HG03520 (cell line): ENCODE results near the gene SPRY4.
"Not testable (repeated sequence)": the region's sequence is repeated elsewhere in the genome, so short reads cannot be mapped to it uniquely, and the experiment has no call there.

Experiments
- ATAC-seq: cut with Tn5 transposase; IDR thresholded peaks from one replicate; pipeline ENCODE4 v1.9.1; 2021; ENCODE audit warnings: mild to moderate bottlenecking, moderate library complexity; ENCODE audit not compliant: unreplicated experiment

Gene SPRY4

GRCh38 chr5:142316051-142316450 lies 8.8 kb downstream of the SPRY4 start:
- no peak for ATAC-seq

- ATAC-seq: no peak
Observed at GRCh38 chr5:142315096-142315900, 9.5 kb downstream of the SPRY4 start.

- ATAC-seq: no peak
Observed at GRCh38 chr5:142314606-142315005, 10.2 kb downstream of the SPRY4 start.

- no peak for ATAC-seq
Observed at GRCh38 chr5:142314109-142314508, 10.7 kb downstream of the SPRY4 start.

GRCh38 chr5:142313682-142314081 lies 11.1 kb downstream of the SPRY4 start:
- no peak for ATAC-seq

- no peak for ATAC-seq
Observed at GRCh38 chr5:142313275-142313674, 11.5 kb downstream of the SPRY4 start.

- no peak for ATAC-seq
Observed at GRCh38 chr5:142312399-142312798, 12.4 kb downstream of the SPRY4 start.

- ATAC-seq: no peak
Observed at GRCh38 chr5:142311725-142312124, 13.1 kb downstream of the SPRY4 start.

- no peak for ATAC-seq
Observed at GRCh38 chr5:142310803-142311202, 14.0 kb downstream of the SPRY4 start.

- ATAC-seq: no peak
Observed at GRCh38 chr5:142309747-142310318, 15.0 kb downstream of the SPRY4 start.

GRCh38 chr5:142308358-142308757 lies 16.5 kb downstream of the SPRY4 start:
- no peak for ATAC-seq

GRCh38 chr5:142307146-142307890 lies 17.5 kb downstream of the SPRY4 start:
- no peak for ATAC-seq

- ATAC-seq: no peak
Observed at GRCh38 chr5:142306077-142306502, 18.7 kb downstream of the SPRY4 start.

GRCh38 chr5:142305211-142305610 lies 19.6 kb downstream of the SPRY4 start:
- ATAC-seq: no peak

- ATAC-seq: no peak
Observed at GRCh38 chr5:142304013-142304701, 20.7 kb downstream of the SPRY4 start.

- no peak for ATAC-seq
Observed at GRCh38 chr5:142303565-142303964, 21.3 kb downstream of the SPRY4 start.

- no peak for ATAC-seq
Observed at GRCh38 chr5:142301540-142301939, 23.3 kb downstream of the SPRY4 start.

GRCh38 chr5:142300677-142301076 lies 24.1 kb downstream of the SPRY4 start:
- no peak for ATAC-seq

- no peak for ATAC-seq
Observed at GRCh38 chr5:142298789-142299188, 26.0 kb downstream of the SPRY4 start.

- not testable (repeated sequence) for ATAC-seq
Observed at GRCh38 chr5:142297786-142298185, 27.0 kb downstream of the SPRY4 start.

- ATAC-seq: no peak
Observed at GRCh38 chr5:142296914-142297417, 27.9 kb downstream of the SPRY4 start.
